NCI-H128 (cell line): ENCODE data around the gene ITGB6.
"Not testable (repeated sequence)": the region's sequence is repeated elsewhere in the genome, so short reads cannot be mapped to it uniquely, and the experiment has no call there.

ENCODE experiments used
- DNase-seq: peaks from one replicate; lab custom pipeline; 2025; ENCODE audit not compliant: unreplicated experiment; lab: John Stamatoyannopoulos, UW

Gene ITGB6

DNA sequence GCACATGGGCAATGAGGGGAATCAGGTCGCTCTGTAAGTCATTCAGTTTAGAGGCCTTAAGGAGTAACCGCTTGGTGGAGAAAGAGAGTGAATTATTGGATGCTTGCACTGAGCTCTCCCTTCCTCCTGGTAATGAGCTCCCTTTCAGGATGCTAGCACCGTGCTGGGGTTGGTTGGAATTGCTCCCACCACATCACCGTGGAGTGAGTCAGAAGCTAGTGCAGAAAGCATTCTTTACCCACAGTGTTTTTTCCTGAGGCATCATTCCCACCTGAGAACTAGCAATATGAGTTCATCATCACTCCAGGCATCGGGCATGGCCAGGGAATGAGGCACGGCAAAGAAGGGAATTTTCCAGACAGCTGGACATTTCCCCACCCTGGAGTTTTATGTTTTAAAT lies 57.6 kb downstream of the ITGB6 start:
- no peak for DNase-seq

DNA sequence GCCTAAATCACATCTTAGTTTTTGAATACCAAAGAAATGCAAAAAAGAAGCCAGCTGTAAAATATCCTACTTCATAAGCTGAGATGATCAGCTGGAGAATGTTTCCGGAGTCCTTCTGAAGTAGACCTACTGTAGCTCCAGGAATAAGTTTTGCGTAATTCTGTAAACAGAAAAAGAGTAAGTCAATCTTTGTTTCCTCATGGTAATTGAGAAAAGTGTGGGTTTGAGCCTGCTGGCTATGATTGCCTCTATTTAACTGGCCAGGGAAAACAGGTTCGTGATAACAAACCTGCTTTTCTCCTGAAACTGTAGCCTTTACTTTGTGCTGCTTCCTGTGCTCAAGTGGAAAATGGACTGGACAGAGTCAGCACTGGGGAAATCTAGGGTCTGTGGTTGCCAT lies 58.2 kb downstream of the ITGB6 start:
- no peak for DNase-seq

DNA sequence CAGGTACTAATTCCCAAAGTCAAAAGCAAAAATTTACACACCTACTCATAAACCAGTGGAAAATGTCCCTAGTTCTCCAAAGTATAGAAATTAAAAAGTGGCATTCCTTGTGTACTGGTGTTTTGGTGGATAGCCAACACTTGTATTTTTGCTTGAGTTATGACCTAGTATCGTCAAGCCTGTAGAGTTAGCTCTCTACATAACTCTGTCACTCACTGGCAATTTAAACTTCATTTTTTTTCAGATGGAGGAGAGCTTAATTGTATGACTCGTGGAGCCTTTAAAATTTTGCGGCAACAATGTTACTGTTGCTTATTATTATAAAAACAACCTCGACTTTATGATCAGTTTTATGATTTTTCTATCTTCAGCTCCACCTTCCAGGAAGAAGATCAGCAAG lies 58.7 kb downstream of the ITGB6 start:
- DNase-seq: no peak

- no peak for DNase-seq
Measured at GRCh38 chr2:160140471-160140870, 59.6 kb downstream of the ITGB6 start.

DNA sequence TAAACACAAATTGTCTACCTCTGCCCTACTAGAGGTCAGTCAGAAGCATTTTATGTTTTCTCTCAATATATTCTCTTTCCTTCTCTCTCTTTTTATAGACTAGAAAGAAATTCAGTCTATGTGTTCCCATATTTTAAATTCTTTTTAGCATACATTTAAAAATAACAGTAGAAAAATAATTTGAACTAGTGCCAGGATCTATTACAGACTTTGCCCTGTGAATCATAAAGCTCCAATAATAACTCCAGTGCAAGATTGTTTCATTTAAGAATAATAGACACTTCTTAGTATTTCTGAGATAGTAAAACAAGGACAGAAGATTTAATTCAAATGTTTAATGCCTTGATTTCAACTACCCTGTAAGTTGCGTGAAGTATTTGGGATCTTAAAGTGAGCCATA lies 60.1 kb downstream of the ITGB6 start:
- no peak for DNase-seq

DNA sequence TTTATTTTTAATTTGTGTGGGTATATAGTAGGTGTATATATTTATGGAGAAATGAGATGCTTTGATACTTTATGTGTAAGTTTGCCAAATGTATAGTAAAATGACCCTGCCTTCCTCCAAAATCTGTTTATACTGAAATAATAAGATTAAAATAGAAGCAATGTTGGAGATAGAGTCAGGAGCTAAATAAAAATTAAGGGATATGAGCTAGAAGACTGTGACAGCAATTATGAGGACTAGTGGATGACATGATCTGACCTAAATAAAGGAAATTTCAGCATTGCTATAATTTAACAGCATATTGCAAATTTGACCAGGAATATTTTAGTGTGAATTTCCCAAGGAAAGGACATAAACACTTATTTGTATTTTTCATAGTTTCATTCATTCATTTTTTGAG lies 60.7 kb downstream of the ITGB6 start:
- no peak for DNase-seq

GRCh38 chr2:160138406-160138805 lies 61.7 kb downstream of the ITGB6 start:
- no peak for DNase-seq

GRCh38 chr2:160137464-160137863 lies 62.6 kb downstream of the ITGB6 start:
- DNase-seq: no peak

- no peak for DNase-seq
Measured at GRCh38 chr2:160132761-160133160, 67.3 kb downstream of the ITGB6 start.

GRCh38 chr2:160126756-160127155 lies 73.3 kb downstream of the ITGB6 start:
- DNase-seq: no peak

DNA sequence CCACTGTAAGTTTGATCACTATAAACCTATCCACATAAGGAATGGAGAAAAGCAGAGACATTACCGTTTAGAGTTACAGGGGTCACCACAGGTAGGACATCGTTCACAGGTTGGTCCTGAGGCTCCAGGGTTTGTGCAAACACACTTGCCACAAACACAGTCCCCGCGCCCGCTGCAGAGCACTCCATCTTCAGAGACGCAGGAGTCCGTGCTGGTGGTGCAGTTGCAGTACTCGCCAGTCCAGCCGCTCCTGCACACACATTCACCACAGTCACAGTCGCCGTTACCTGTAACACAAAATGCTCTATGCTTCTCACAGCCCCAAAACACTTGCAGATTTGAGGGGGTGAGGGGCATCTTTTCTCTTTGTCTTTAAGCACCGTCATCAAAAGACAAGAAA lies 73.8 kb downstream of the ITGB6 start:
- DNase-seq: no peak

DNA sequence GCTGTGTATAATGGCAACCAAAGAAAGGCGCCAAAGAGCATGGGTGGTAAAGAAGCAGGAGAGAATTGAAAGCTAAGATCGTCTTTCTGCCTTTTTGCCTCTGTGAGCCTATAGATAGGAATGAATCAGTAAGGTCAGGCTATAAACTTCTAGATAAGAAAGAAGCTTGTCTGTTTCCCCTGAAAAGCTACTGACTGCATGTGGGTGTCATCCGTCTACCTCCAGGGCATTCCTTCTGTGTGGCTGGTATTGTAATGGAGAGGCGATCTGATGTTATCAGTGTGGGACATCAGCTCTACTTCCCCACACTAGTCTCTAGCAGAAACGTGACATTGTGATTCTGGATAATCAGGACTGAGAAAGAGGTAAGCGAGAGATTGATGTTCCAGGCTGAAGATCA lies 74.2 kb downstream of the ITGB6 start:
- no peak for DNase-seq

GRCh38 chr2:160125366-160125765 lies 74.7 kb downstream of the ITGB6 start:
- no peak for DNase-seq

- no peak for DNase-seq
Measured at GRCh38 chr2:160124571-160124970, 75.5 kb downstream of the ITGB6 start.

DNA sequence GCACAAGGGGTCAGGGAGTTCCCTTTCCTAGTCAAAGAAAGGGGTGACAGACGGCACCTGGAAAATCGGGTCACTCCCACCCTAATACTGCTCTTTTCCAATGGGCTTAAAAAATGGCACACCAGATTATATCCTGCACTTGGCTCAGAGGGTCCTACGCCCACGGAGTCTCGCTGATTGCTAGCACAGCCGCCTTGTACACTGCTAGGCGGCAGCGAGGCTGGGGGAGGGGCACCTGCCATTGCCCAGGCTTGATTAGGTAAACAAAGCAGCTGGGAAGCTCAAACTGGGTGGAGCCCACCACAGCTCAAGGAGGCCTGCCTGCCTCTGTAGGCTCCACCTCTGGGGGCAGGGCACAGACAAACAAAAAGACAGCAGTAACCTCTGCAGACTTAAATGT lies 85.4 kb downstream of the ITGB6 start:
- DNase-seq: not testable (repeated sequence)

- DNase-seq: no peak
Measured at GRCh38 chr2:160114020-160114419, 86.1 kb downstream of the ITGB6 start.

DNA sequence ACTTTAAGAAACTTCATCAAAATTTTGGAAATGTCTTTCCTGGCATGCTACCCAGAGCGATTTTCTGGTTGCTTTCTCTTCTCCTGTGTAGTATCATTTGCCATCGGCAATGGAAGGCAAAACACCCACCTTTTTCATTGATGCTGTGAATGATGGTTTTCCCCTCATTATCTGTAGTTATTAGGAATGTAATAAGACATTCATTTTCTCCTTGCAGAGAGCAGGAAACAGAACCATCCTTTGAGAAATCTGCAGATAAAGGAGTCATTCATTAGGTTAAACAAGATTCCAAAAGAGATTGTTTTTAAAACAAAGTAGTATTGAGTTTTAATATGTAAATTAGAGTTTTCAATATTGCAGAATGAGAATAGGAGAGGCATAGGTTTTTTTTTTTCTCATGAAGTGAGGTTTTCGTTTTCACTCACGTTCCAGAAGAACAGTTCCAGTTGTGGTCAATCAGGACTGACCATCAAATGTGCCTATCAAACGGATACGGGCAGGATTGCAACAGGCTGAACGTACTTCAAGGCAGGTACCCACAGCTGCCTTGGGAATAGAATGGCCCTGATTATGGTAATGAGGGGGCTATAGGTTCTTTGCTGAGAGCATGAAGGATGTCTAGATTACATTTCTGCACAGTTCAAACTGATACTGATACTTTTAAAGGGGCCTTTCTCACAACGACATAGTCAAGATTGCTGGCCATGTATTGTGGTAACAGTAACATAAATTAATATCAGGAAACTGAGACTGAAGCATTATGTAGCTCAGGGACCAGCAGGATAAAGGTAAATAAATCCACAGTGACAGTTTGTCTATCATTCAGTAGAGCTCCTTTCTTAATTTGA lies 87.9 kb downstream of the ITGB6 start:
- no peak for DNase-seq

DNA sequence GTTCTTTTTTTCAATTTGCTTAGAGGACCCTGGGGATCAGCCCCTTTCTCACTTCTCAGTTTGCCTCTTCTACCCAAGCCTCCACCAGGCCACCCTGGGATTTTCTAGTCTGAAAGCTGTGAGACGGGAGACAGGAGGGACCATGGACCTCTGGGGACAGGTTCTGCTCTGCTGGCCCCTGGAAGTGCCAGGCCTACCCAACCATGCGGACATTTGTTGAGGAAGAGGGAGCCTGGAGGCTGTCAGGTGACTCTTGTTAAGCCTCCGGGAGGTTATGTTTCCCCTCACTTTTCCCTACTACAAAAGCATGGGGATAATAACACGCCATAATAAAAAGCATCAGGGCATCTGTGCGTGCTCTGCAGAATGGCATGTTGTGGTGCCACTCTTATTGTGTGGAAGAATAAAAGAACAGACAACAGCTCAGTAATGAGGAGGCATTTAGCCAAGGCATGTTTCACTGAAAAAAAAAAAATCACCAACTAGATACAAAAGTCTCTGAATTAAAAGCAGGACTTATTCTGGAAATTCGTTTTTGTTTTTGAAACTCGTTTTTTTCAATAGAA lies 89.3 kb downstream of the ITGB6 start:
- DNase-seq: no peak

DNA sequence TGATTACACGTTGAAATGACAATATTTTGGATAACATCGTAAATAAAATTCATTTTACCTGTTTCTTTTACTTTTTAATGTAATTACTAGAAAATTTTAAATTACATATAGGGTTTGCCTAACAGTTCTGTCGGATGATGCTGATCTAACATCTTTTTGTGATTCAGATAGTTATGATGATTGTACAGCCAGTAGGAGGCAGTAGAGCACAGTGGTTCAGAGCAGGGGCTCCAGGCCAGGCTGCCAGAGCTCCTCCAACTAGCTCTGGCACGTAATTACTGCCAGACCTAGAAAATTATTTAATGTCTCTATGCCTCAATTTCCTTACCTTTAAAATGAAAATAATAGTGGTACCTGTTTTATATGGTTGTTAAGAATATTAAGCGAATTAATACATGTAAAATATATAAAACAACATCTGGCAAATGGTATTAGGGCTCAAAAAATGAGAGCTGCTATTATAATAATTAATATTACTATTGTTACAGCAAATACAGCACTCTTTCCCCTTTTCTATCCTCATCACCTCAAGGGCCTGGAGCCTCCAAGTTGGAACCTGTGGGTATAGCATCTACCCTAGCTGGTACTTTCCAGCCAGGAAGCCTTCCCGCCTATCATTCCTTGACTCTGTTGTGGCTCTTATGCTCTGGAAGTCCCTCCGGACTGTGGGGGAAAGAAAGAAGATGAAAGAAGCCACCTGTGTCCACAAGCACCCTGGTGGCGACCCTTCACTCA lies 90.0 kb downstream of the ITGB6 start:
- DNase-seq: no peak

DNA sequence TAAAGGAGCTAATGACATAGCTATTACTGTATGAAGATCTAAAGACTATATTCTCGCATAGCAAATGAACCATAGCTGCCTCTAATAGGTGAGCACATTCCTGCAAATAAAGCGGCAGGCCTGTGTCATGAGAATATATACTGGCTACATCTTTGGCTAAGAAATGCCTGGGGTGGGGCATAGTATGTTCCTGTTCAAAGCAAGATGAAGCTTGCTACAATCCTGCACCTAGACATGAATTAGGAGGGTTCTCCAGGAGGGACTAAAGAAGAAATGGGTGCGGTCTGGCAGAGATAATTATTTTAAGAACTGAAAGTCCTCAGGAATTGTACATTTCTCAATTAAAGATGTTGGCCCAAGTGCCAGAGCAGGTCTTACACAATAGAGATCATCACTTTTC lies 90.8 kb downstream of the ITGB6 start:
- DNase-seq: no peak

DNA sequence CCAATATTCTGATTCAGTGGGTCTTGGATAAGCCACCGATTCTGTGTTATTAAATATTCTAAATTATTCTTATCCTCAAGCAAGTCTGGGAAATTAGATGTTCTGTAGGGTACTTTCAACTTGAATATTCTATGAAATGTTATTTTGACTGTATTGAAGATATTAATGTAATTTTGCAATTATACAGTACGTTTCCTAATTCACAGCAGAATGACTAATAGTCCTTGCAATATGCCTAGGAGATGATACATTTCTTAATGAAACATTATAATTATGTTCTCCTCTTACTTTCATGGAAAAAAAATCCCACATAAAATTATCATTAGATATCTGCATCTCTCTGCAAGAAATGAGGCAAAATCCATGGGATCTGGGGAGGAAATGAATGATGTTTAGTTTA lies 91.4 kb downstream of the ITGB6 start:
- DNase-seq: no peak

GRCh38 chr2:160105366-160105765 lies 94.7 kb downstream of the ITGB6 start:
- DNase-seq: no peak
